ENCODE results near the gene ZWILCH. TPM values are rescaled to one million over a fixed set of nuclear protein-coding genes. Genes with fewer than 3 reads are reported as not detected.

The ZWILCH gene
- total RNA-seq, 1 experiment from 2014 or later, result 21.6 TPM

- ChIA-PET CTCF (no interaction called here), POLR2A (no interaction called here)
- Mint-ChIP-seq H3K27me3 (ENCODE audit: insufficient read depth, unreplicated experiment) (no peaks in the 10 kb centered on the region), H3K27ac (ENCODE audit: unreplicated experiment) (no peak overlapping the region), H3K36me3 (ENCODE audit: insufficient read depth, unreplicated experiment) (no peaks in the 10 kb centered on the region), H3K4me3 (ENCODE audit: unreplicated experiment) (no peak overlapping the region), H3K4me1 (ENCODE audit: low read depth, unreplicated experiment) (no peaks in the 10 kb centered on the region), H3K9me3 (ENCODE audit: unreplicated experiment) (no peaks in the 10 kb centered on the region)
- no peak overlapping the region for H3K4me3 ChIP-seq (ENCODE audit: low read depth, low read length)
- no peak for DNase-seq
- intact Hi-C loops (cut with micrococcal nuclease; ENCODE audit: unreplicated experiment), result no loop called here
- no peak for TF ChIP-seq CTCF (IDR thresholded peaks at IDR 0.05; ENCODE audit: insufficient read depth in 1 of 2, low read depth in 1 of 2, low read length in 1 of 2, severe bottlenecking in 1 of 2, unreplicated experiment in 1 of 2)
- H3K9me3 ChIP-seq, result no peaks in the 10 kb centered on the region
- no peaks in the 10 kb centered on the region for H3K27me3 ChIP-seq (replicated peaks; ENCODE audit: control insufficient read depth, insufficient read depth, low read length)
- no peaks in the 10 kb centered on the region for H3K4me1 ChIP-seq
- no TSS peak for BruUV-seq (replicated peaks)
- H3K36me3 ChIP-seq (ENCODE audit: control insufficient read depth, insufficient read depth, low read length), result no peaks in the 10 kb centered on the region
These were observed 67.0 kb downstream of the ZWILCH start for GRCh38 chr15:66572146-66572545.

- intact Hi-C loops (cut with micrococcal nuclease; ENCODE audit: unreplicated experiment), result no loop called here
- Mint-ChIP-seq H3K36me3 (ENCODE audit: insufficient read depth, unreplicated experiment) (no peaks in the 10 kb centered on the region), H3K27me3 (ENCODE audit: insufficient read depth, unreplicated experiment) (no peaks in the 10 kb centered on the region), H3K27ac (ENCODE audit: unreplicated experiment) (no peak overlapping the region), H3K4me3 (ENCODE audit: unreplicated experiment) (no peak overlapping the region), H3K4me1 (ENCODE audit: low read depth, unreplicated experiment) (no peaks in the 10 kb centered on the region), H3K9me3 (ENCODE audit: unreplicated experiment) (no peaks in the 10 kb centered on the region)
- H3K9me3 ChIP-seq, result no peaks in the 10 kb centered on the region
- no peak overlapping the region for H3K4me3 ChIP-seq (ENCODE audit: low read depth, low read length)
- ChIA-PET CTCF (no interaction called here), POLR2A (no interaction called here)
- H3K36me3 ChIP-seq (ENCODE audit: control insufficient read depth, insufficient read depth, low read length), result no peaks in the 10 kb centered on the region
- no peaks in the 10 kb centered on the region for H3K27me3 ChIP-seq (replicated peaks; ENCODE audit: control insufficient read depth, insufficient read depth, low read length)
- no peak for DNase-seq
- TF ChIP-seq CTCF (IDR thresholded peaks at IDR 0.05; ENCODE audit: insufficient read depth in 1 of 2, low read depth in 1 of 2, low read length in 1 of 2, severe bottlenecking in 1 of 2, unreplicated experiment in 1 of 2), result no peak
- no peaks in the 10 kb centered on the region for H3K4me1 ChIP-seq
- no TSS peak for BruUV-seq (replicated peaks)
These were observed 68.2 kb downstream of the ZWILCH start for GRCh38 chr15:66573348-66573718.

GRCh38 chr15:66573719-66574595, 68.8 kb downstream of the ZWILCH start:
- Mint-ChIP-seq H3K4me1 (ENCODE audit: low read depth, unreplicated experiment) (no peaks in the 10 kb centered on the region), H3K27ac (ENCODE audit: unreplicated experiment) (no peak overlapping the region), H3K36me3 (ENCODE audit: insufficient read depth, unreplicated experiment) (no peaks in the 10 kb centered on the region), H3K4me3 (ENCODE audit: unreplicated experiment) (no peak overlapping the region), H3K27me3 (ENCODE audit: insufficient read depth, unreplicated experiment) (no peaks in the 10 kb centered on the region), H3K9me3 (ENCODE audit: unreplicated experiment) (no peaks in the 10 kb centered on the region)
- H3K4me1 ChIP-seq, result no peaks in the 10 kb centered on the region
- intact Hi-C loops (cut with micrococcal nuclease; ENCODE audit: unreplicated experiment), result no loop called here
- DNase-seq, result no peak
- no peak for TF ChIP-seq CTCF (IDR thresholded peaks at IDR 0.05; ENCODE audit: insufficient read depth in 1 of 2, low read depth in 1 of 2, low read length in 1 of 2, severe bottlenecking in 1 of 2, unreplicated experiment in 1 of 2)
- H3K4me3 ChIP-seq (ENCODE audit: low read depth, low read length), result no peak overlapping the region
- H3K36me3 ChIP-seq (ENCODE audit: control insufficient read depth, insufficient read depth, low read length), result no peaks in the 10 kb centered on the region
- H3K9me3 ChIP-seq, result no peaks in the 10 kb centered on the region
- H3K27me3 ChIP-seq (replicated peaks; ENCODE audit: control insufficient read depth, insufficient read depth, low read length), result no peaks in the 10 kb centered on the region
- ChIA-PET POLR2A (no interaction called here), CTCF (no interaction called here)
- BruUV-seq (replicated peaks), result no TSS peak

Measured in Caco-2 (cell line).